ENCODE results near the gene KHDC1L.
"Not testable (repeated sequence)": the region's sequence is repeated elsewhere in the genome, so short reads cannot be mapped to it uniquely, and the experiment has no call there.

Gene KHDC1L

GRCh38 chr6:73225396-73225795, at the start of gene KHDC1L:
TSS of gene KHDC1L (minus strand) at chr6:73225496. CDS start at chr6:73225408, 88 bp downstream.
- no peak for DNase-seq (ENCODE audit: low read depth in 2 of 3, low spot score in 2 of 3)

GRCh38 chr6:73269296-73269695, 44.0 kb upstream of the KHDC1L start:
- DNase-seq (ENCODE audit: low read depth in 2 of 3, low spot score in 2 of 3): not testable (repeated sequence)

- not testable (repeated sequence) for DNase-seq (ENCODE audit: low read depth in 2 of 3, low spot score in 2 of 3)
Measured at GRCh38 chr6:73268896-73269295, 43.6 kb upstream of the KHDC1L start.

- DNase-seq (ENCODE audit: low read depth in 2 of 3, low spot score in 2 of 3): no peak
Measured at GRCh38 chr6:73264446-73264845, 39.1 kb upstream of the KHDC1L start.

- DNase-seq (ENCODE audit: low read depth in 2 of 3, low spot score in 2 of 3): no peak
Measured at GRCh38 chr6:73263570-73263909, 38.2 kb upstream of the KHDC1L start.

- DNase-seq (ENCODE audit: low read depth in 2 of 3, low spot score in 2 of 3): peak; percentile 29 to 43 (median 43)
Measured at GRCh38 chr6:73262671-73263569, 37.6 kb upstream of the KHDC1L start, which contains the start of gene KHDC1. TSS of gene KHDC1 (minus strand) at chr6:73263196. CDS start at chr6:73242517, 20,679 bp downstream.

GRCh38 chr6:73258721-73259120, 33.4 kb upstream of the KHDC1L start:
- no peak for DNase-seq (ENCODE audit: low read depth in 2 of 3, low spot score in 2 of 3)

GRCh38 chr6:73254323-73254722, 29.0 kb upstream of the KHDC1L start:
- DNase-seq (ENCODE audit: low read depth in 2 of 3, low spot score in 2 of 3): not testable (repeated sequence)

GRCh38 chr6:73252703-73253102, 27.4 kb upstream of the KHDC1L start:
- no peak for DNase-seq (ENCODE audit: low read depth in 2 of 3, low spot score in 2 of 3)

- no peak for DNase-seq (ENCODE audit: low read depth in 2 of 3, low spot score in 2 of 3)
Measured at GRCh38 chr6:73250016-73250415, 24.7 kb upstream of the KHDC1L start.

- no peak for DNase-seq (ENCODE audit: low read depth in 2 of 3, low spot score in 2 of 3)
Measured at GRCh38 chr6:73248192-73248903, 23.1 kb upstream of the KHDC1L start.

- DNase-seq (ENCODE audit: low read depth in 2 of 3, low spot score in 2 of 3): no peak
Measured at GRCh38 chr6:73242001-73242400, 16.7 kb upstream of the KHDC1L start.

- no peak for DNase-seq (ENCODE audit: low read depth in 2 of 3, low spot score in 2 of 3)
Measured at GRCh38 chr6:73240730-73241129, 15.4 kb upstream of the KHDC1L start.

GRCh38 chr6:73236144-73236750, 11.0 kb upstream of the KHDC1L start:
- DNase-seq (ENCODE audit: low read depth in 2 of 3, low spot score in 2 of 3): no peak

- no peak for DNase-seq (ENCODE audit: low read depth in 2 of 3, low spot score in 2 of 3)
Measured at GRCh38 chr6:73234733-73235132, 9.4 kb upstream of the KHDC1L start.

- DNase-seq (ENCODE audit: low read depth in 2 of 3, low spot score in 2 of 3): not testable (repeated sequence)
Measured at GRCh38 chr6:73233971-73234370, 8.7 kb upstream of the KHDC1L start.

- DNase-seq (ENCODE audit: low read depth in 2 of 3, low spot score in 2 of 3): no peak
Measured at GRCh38 chr6:73233048-73233447, 7.8 kb upstream of the KHDC1L start.

GRCh38 chr6:73231986-73232391, 6.7 kb upstream of the KHDC1L start:
- DNase-seq (ENCODE audit: low read depth in 2 of 3, low spot score in 2 of 3): no peak

- DNase-seq (ENCODE audit: low read depth in 2 of 3, low spot score in 2 of 3): no peak
Measured at GRCh38 chr6:73227606-73228255, 2.4 kb upstream of the KHDC1L start.

GRCh38 chr6:73216859-73217258, 8.4 kb downstream of the KHDC1L start:
- no peak for DNase-seq (ENCODE audit: low read depth in 2 of 3, low spot score in 2 of 3)

GRCh38 chr6:73209117-73209516, 16.2 kb downstream of the KHDC1L start:
- DNase-seq (ENCODE audit: low read depth in 2 of 3, low spot score in 2 of 3): no peak
